Duodenal mucosa (tissue), 2 donors: Measurements from ENCODE around the gene GKN1.

Experiments used
- H3K27ac ChIP-seq: one replicate; pipeline ENCODE4 v1.7.0; 2013; ENCODE audit warnings: low read depth, low read length
- H3K27me3 ChIP-seq, 2 donors: one replicate each; pipeline ENCODE4 v1.7.0; 2013; ENCODE audit warnings: low read length in 2 of 2, control low read depth in 1 of 2; ENCODE audit not compliant: insufficient read depth in 2 of 2, control insufficient read depth in 1 of 2
- H3K36me3 ChIP-seq, 2 donors: one replicate each; pipeline ENCODE4 v1.7.0; 2013; ENCODE audit warnings: low read length in 2 of 2, control low read depth in 1 of 2; ENCODE audit not compliant: insufficient read depth in 2 of 2, control insufficient read depth in 1 of 2
- H3K4me1 ChIP-seq, 2 donors: one replicate each; pipeline ENCODE4 v1.7.0; 2013; ENCODE audit warnings: low read length in 2 of 2, control low read depth in 1 of 2; ENCODE audit not compliant: insufficient read depth in 2 of 2, control insufficient read depth in 1 of 2
- H3K4me3 ChIP-seq, 2 donors: one replicate each; pipeline ENCODE4 v1.7.0; 2013; ENCODE audit warnings: low read length in 2 of 2, low read depth in 1 of 2
- H3K9ac ChIP-seq, 2 donors: one replicate each; pipeline ENCODE4 v1.7.0; 2013; ENCODE audit warnings: low read length in 2 of 2, low read depth in 1 of 2
- H3K9me3 ChIP-seq, 2 donors: one replicate each; pipeline ENCODE4 v1.7.0; 2013; ENCODE audit warnings: low read length in 2 of 2, control low read depth in 1 of 2; ENCODE audit not compliant: control insufficient read depth in 1 of 2

The GKN1 gene

GRCh38 chr2:69017080-69017479, 42.6 kb downstream of the GKN1 start:
- H3K9me3 ChIP-seq = no peaks in the 10 kb centered on the region
- H3K4me3 ChIP-seq = no peak overlapping the region
- H3K9ac ChIP-seq = no peak overlapping the region
- peaks cover 18 to 39% of the 10 kb centered on the region in 2 donors for H3K27me3 ChIP-seq
- peaks cover 7 to 10% of the 10 kb centered on the region in 2 donors for H3K4me1 ChIP-seq
- no peak overlapping the region for H3K27ac ChIP-seq
- H3K36me3 ChIP-seq = no peaks in the 10 kb centered on the region

DNA sequence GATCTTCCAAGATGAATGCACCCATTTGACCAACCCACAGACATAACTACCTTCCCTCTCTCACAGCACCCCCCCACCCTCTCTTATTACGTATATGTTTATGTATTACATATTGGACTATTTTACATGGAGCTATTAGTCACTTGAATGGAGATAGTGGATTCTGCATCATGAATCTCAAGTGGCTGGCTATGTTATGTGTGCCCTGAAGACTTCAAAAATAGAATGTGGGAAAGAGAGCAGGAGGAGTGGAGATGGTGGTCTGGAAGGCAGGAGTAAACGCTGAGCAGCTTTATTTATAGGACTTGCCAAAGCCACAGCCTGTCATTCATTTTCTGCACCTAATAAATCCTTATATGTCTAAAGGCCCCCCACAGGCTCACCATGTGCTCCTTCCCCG, 43.4 kb downstream of the GKN1 start:
- Histone ChIP-seq H3K36me3 (no peaks in the 10 kb centered on the region), H3K27me3 (peaks cover 18 to 33% of the 10 kb centered on the region in 2 donors), H3K27ac (no peak overlapping the region), H3K9me3 (no peaks in the 10 kb centered on the region), H3K9ac (no peak overlapping the region), H3K4me1 (peaks cover 7 to 10% of the 10 kb centered on the region in 2 donors), H3K4me3 (no peak overlapping the region)

- no peak overlapping the region for H3K9ac ChIP-seq
- peaks cover 12 to 26% of the 10 kb centered on the region in 2 donors for H3K27me3 ChIP-seq
- peaks cover 2 to 4% of the 10 kb centered on the region in 2 donors for H3K4me1 ChIP-seq
- H3K9me3 ChIP-seq = no peaks in the 10 kb centered on the region
- H3K36me3 ChIP-seq = no peaks in the 10 kb centered on the region
- H3K27ac ChIP-seq = no peak overlapping the region
- no peak overlapping the region for H3K4me3 ChIP-seq
These were observed 44.3 kb downstream of the GKN1 start for GRCh38 chr2:69018678-69019095.

DNA sequence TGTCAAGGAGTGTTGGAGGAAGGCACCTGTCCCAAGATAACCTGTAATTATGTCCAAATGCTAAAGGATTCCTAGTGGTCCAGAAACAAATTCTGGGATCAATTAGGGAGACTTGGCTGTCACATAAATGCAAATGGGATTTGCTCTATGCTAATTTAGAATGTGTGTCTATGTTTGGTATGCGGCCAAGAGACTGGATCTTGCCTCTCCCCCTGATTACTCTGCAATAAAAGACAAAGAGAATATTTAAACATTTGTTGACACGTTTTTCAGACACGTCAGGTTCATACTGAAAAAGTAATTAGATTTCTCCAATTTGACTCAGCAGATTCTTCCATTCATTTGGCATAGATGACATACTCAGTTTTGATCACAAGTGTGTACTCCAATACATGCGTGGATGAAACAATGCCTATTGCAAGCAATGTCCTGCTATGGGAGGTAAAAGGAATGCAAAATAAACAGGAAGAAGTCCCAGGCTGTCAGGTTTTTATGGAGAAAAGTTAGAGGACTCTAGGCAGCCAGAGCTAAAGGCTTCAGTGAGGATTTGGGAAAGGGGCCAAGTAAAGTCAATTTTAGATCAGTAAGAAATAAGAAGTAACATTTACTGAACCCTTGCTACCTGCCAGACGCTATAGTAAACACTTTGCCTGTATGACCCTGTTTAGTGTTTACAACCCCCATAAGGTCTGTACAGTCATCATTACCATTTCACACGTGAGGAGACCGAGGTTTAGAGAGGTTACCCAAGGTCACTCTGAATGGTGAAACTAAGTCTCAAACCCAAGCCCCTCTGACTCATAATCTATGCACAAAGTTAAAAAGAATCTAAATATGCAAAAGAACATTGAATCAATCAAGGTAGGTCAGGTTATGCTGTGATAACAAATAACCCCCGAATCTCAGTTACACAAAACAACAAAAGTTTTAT, 46.3 kb downstream of the GKN1 start:
- H3K9me3 ChIP-seq = no peaks in the 10 kb centered on the region
- H3K4me1 ChIP-seq = no peaks in the 10 kb centered on the region

GRCh38 chr2:69021727-69022126, 47.3 kb downstream of the GKN1 start:
- Histone ChIP-seq H3K4me1 (no peaks in the 10 kb centered on the region), H3K36me3 (no peaks in the 10 kb centered on the region), H3K27me3 (peaks cover 4 to 10% of the 10 kb centered on the region in 2 donors), H3K9ac (no peak overlapping the region), H3K27ac (no peak overlapping the region), H3K4me3 (no peak overlapping the region), H3K9me3 (no peaks in the 10 kb centered on the region)

More for the DNA sequence above, 46.3 kb downstream of the GKN1 start:
- Histone ChIP-seq H3K36me3 (no peaks in the 10 kb centered on the region), H3K4me3 (no peak overlapping the region), H3K27me3 (peaks cover 4 to 10% of the 10 kb centered on the region in 2 donors), H3K9ac (no peak overlapping the region), H3K27ac (no peak overlapping the region)

- Histone ChIP-seq H3K4me3 (no peak overlapping the region), H3K27me3 (peaks cover 6 to 8% of the 10 kb centered on the region in 2 donors), H3K9me3 (no peaks in the 10 kb centered on the region), H3K27ac (no peak overlapping the region), H3K4me1 (no peaks in the 10 kb centered on the region), H3K36me3 (no peaks in the 10 kb centered on the region), H3K9ac (no peak overlapping the region)
These were observed 48.1 kb downstream of the GKN1 start for GRCh38 chr2:69022548-69022947.

DNA sequence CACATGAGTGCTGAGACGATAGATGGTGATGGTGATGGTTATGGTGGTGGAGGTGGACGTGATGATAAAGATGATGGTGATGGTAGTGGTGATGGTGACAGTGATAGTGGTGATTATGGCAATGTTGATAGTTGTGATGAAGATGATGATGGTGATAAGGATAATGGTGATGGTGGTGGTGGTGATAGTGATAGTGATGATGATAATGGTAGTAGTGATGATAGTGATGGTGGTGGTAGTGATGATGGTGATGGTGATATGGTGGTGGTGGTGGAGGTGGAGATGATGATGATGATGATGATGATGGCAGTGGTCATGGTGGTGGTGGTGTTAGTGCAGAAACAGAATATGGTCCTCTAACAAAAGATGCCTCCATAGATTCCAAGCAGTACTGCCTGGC, 48.8 kb downstream of the GKN1 start:
- H3K9me3 ChIP-seq = no peaks in the 10 kb centered on the region
- no peak overlapping the region for H3K9ac ChIP-seq
- no peaks in the 10 kb centered on the region for H3K36me3 ChIP-seq
- H3K27me3 ChIP-seq = peaks cover 2 to 8% of the 10 kb centered on the region in 2 donors
- no peak overlapping the region for H3K27ac ChIP-seq
- H3K4me1 ChIP-seq = no peaks in the 10 kb centered on the region
- H3K4me3 ChIP-seq = no peak overlapping the region

DNA sequence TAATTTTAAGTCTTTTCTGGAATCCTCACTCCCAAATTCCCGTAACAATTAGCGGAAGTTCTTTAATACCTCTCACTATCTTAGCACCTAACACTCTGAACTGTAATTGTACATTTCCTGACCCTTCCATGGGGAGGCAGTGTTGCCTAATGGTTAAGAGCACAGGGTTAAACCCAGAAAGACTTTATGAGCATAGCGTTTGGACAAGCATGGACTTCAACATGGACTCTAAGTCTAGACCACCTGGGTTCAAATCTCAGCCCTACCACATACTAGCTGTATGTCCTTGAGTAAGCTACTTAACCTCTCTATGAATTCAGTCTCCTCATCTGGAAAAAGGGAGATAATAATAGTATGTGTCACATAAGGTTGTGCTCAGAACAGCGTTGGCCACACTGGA, 51.6 kb downstream of the GKN1 start:
- Histone ChIP-seq H3K4me1 (no peaks in the 10 kb centered on the region), H3K27ac (no peak overlapping the region), H3K27me3 (peaks cover 0 to 6% of the 10 kb centered on the region in 2 donors), H3K9ac (no peak overlapping the region), H3K9me3 (no peaks in the 10 kb centered on the region), H3K4me3 (no peak overlapping the region), H3K36me3 (no peaks in the 10 kb centered on the region)

- Histone ChIP-seq H3K27me3 (peaks cover 0 to 4% of the 10 kb centered on the region in 2 donors), H3K27ac (no peak overlapping the region), H3K36me3 (no peaks in the 10 kb centered on the region), H3K4me3 (no peak overlapping the region), H3K4me1 (no peaks in the 10 kb centered on the region), H3K9me3 (no peaks in the 10 kb centered on the region), H3K9ac (no peak overlapping the region)
These were observed 52.4 kb downstream of the GKN1 start for GRCh38 chr2:69026691-69027459.
